ENCODE measurements around the gene TPR. TPM values are rescaled to one million over a fixed set of nuclear protein-coding genes. Genes with fewer than 3 reads are reported as not detected.

The TPR gene
- polyA plus RNA-seq (2012; rRNA removed) = 37.5 and 46.9 TPM in 2 replicates
- 23.8 and 25.9 TPM in 2 replicates for polyA plus RNA-seq (2012; cell fraction: cytosol; rRNA removed)
- polyA plus RNA-seq (2012; cell fraction: nucleus; rRNA removed) = 121 and 139 TPM in 2 replicates

GRCh38 chr1:186375152-186375928 lies at the start of gene TPR, which contains the start of gene ODR4:
Gene TPR, minus strand, starts transcription at chr1:186375253. Its CDS starts 225 bp downstream, at chr1:186375028.
Gene ODR4, plus strand, starts transcription at chr1:186375838. Its CDS starts 3,948 bp downstream, at chr1:186379786.
- Histone ChIP-seq H3K4me1 (ENCODE audit: control insufficient read depth in 1 of 2, insufficient read depth in 2 of 2, low read depth in 1 of 2, low read length in 1 of 2) (peaks cover 14 to 23% of the 10 kb centered on the region in 2 experiments; a peak in 3 of 4 replicates), H3K27ac (ENCODE audit: low read depth in 2 of 2, low read length in 1 of 2) (peak within 1 kb of the TSS; percentile 98), H3K9me2 (no peaks in the 10 kb centered on the region), H3K36me3 (replicated peaks in 1 of 2; ENCODE audit: control insufficient read depth in 1 of 2, insufficient read depth in 2 of 2, low read length in 1 of 2) (peaks cover 45 to 49% of the 10 kb centered on the region in 2 experiments), H3K4me2 (peak within 1 kb of the TSS; percentile 84), H3K9ac (peak within 1 kb of the TSS; percentile 93), H2AFZ (ENCODE audit: low read depth) (peak within 1 kb of the TSS; percentile 75), H3K4me3 (ENCODE audit: low read depth in 2 of 2, low read length in 1 of 2) (peak within 1 kb of the TSS; percentile 90 to 100), H3F3A (replicated peaks; ENCODE audit: insufficient read depth) (no peaks in the 10 kb centered on the region), H4K20me1 (ENCODE audit: insufficient read depth) (peaks cover 16% of the 10 kb centered on the region), H3K9me3 (no peaks in the 10 kb centered on the region), H3K27me3 (ENCODE audit: insufficient read depth) (no peaks in the 10 kb centered on the region), H3K79me2 (ENCODE audit: insufficient read depth) (peaks cover 93% of the 10 kb centered on the region)
- TF ChIP-seq FOXM1 (IDR thresholded peaks at IDR 0.05; ENCODE audit: low read depth) (no peak), EP300 (IDR thresholded peaks at IDR 0.05; ENCODE audit: borderline replicate concordance in 1 of 2, low read depth in 1 of 2, low read length in 1 of 2) (no peak; a peak in 1 of 4 replicates), NRF1 (IDR thresholded peaks at IDR 0.05; ENCODE audit: low read depth, low read length) (peak; percentile 93), ELF1 (IDR thresholded peaks at IDR 0.05) (peak; percentile 95), USF2 (IDR thresholded peaks at IDR 0.05; ENCODE audit: borderline replicate concordance, low read depth, low read length) (0 out of 2 replicates have a peak, but pooled peaks have one; percentile 5), IRF3 (IDR thresholded peaks at IDR 0.05; ENCODE audit: low read depth, low read length) (no peak), RAD21 (IDR thresholded peaks at IDR 0.05; ENCODE audit: low read length) (peak; percentile 37; the same call in 1 of the 2 replicates), CHD2 (IDR thresholded peaks at IDR 0.05; ENCODE audit: low read length, partially characterized antibody) (peak; percentile 81), FOXJ3 (CRISPR knock-in tag; IDR thresholded peaks at IDR 0.05) (no peak), SIN3A (IDR thresholded peaks at IDR 0.05; ENCODE audit: borderline replicate concordance, low read depth, low read length) (peak; percentile 11; the same call in 1 of the 2 replicates), TCF12 (IDR thresholded peaks at IDR 0.05) (peak; percentile 29; the same call in 1 of the 2 replicates), TAF1 (IDR thresholded peaks at IDR 0.05; ENCODE audit: borderline replicate concordance, low read depth, low read length) (peak; percentile 69), YY1 (IDR thresholded peaks at IDR 0.05; ENCODE audit: low read depth) (peak; percentile 84), POLR2AphosphoS5 (IDR thresholded peaks at IDR 0.05; ENCODE audit: low read depth, low read length) (peak; percentile 89), SMC3 (IDR thresholded peaks at IDR 0.05; ENCODE audit: low read depth, low read length) (peak; percentile 27), GABPA (IDR thresholded peaks at IDR 0.05; ENCODE audit: low read depth) (peak; percentile 81), NFIC (IDR thresholded peaks at IDR 0.05; ENCODE audit: borderline replicate concordance) (peak; percentile 54; the same call in 1 of the 2 replicates), RXRA (IDR thresholded peaks at IDR 0.05; ENCODE audit: borderline replicate concordance, low read depth) (no peak; the same call in 1 of the 2 replicates), GATA2 (CRISPR knock-in tag; IDR thresholded peaks at IDR 0.05) (peak; percentile 27; the same call in 1 of the 2 replicates), JUND (IDR thresholded peaks at IDR 0.05) (no peak; the same call in 1 of the 2 replicates)
- TF ChIP-seq, protein P1, sequence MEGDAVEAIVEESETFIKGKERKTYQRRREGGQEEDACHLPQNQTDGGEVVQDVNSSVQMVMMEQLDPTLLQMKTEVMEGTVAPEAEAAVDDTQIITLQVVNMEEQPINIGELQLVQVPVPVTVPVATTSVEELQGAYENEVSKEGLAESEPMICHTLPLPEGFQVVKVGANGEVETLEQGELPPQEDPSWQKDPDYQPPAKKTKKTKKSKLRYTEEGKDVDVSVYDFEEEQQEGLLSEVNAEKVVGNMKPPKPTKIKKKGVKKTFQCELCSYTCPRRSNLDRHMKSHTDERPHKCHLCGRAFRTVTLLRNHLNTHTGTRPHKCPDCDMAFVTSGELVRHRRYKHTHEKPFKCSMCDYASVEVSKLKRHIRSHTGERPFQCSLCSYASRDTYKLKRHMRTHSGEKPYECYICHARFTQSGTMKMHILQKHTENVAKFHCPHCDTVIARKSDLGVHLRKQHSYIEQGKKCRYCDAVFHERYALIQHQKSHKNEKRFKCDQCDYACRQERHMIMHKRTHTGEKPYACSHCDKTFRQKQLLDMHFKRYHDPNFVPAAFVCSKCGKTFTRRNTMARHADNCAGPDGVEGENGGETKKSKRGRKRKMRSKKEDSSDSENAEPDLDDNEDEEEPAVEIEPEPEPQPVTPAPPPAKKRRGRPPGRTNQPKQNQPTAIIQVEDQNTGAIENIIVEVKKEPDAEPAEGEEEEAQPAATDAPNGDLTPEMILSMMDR (IDR thresholded peaks at IDR 0.05) = peak; percentile 99
- TF ChIP-seq, protein P2, sequence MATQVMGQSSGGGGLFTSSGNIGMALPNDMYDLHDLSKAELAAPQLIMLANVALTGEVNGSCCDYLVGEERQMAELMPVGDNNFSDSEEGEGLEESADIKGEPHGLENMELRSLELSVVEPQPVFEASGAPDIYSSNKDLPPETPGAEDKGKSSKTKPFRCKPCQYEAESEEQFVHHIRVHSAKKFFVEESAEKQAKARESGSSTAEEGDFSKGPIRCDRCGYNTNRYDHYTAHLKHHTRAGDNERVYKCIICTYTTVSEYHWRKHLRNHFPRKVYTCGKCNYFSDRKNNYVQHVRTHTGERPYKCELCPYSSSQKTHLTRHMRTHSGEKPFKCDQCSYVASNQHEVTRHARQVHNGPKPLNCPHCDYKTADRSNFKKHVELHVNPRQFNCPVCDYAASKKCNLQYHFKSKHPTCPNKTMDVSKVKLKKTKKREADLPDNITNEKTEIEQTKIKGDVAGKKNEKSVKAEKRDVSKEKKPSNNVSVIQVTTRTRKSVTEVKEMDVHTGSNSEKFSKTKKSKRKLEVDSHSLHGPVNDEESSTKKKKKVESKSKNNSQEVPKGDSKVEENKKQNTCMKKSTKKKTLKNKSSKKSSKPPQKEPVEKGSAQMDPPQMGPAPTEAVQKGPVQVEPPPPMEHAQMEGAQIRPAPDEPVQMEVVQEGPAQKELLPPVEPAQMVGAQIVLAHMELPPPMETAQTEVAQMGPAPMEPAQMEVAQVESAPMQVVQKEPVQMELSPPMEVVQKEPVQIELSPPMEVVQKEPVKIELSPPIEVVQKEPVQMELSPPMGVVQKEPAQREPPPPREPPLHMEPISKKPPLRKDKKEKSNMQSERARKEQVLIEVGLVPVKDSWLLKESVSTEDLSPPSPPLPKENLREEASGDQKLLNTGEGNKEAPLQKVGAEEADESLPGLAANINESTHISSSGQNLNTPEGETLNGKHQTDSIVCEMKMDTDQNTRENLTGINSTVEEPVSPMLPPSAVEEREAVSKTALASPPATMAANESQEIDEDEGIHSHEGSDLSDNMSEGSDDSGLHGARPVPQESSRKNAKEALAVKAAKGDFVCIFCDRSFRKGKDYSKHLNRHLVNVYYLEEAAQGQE (IDR thresholded peaks at IDR 0.05; ENCODE audit: low read depth, low read length) = 0 out of 2 replicates have a peak, but pooled peaks have one; percentile 4
- TF ChIP-seq, protein P3, sequence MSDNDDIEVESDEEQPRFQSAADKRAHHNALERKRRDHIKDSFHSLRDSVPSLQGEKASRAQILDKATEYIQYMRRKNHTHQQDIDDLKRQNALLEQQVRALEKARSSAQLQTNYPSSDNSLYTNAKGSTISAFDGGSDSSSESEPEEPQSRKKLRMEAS (IDR thresholded peaks at IDR 0.05; ENCODE audit: low read depth) = peak; percentile 70; the same call in 1 of the 2 replicates
- ChIA-PET POLR2A (interaction anchor here (0.7 to 0.8 kb wide), 4 partner anchors 10 to 47 kb away, joined by 3 to 5 read pairs (median 3); no protein-coding TSS in a partner anchor), CTCF (interaction anchor here (0.6 to 3.2 kb wide), 30 partner anchors 8 to 613 kb away, joined by 3 to 48 read pairs (median 4); no protein-coding TSS in a partner anchor)
- peak; percentile 92 for DNase-seq
- WGBS (ENCODE audit: low lambda C conversion rate) = under 1% methylated on average over 56 of the region's 60 CpGs
